ENCODE results near the gene RSBN1.
"Not testable (repeated sequence)": the region's sequence is repeated elsewhere in the genome, so short reads cannot be mapped to it uniquely, and the experiment has no call there.

Gene RSBN1

DNA sequence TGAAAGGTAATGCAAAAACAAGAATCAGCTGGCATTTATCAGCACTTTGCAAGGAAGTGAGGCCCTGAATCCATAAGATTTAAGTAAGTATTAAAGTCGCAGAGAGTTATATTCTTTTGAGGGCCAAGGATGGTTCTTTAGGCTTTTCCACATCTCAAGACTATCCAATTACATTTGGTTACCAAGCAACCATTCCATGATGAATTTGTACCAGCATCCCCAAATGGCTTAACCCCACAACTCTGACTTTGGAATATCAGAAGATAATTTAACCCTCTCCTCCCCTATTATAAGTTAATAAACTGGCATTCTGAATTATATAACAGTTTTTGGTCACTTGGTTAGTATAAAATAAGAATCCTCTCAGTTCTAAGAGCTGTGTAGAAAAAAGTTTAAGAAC, 55.8 kb downstream of the RSBN1 start:
- DNase-seq (ENCODE audit: low read depth) = no peak
- no peak overlapping the region for H3K4me3 ChIP-seq (ENCODE audit: low read depth, low read length)

DNA sequence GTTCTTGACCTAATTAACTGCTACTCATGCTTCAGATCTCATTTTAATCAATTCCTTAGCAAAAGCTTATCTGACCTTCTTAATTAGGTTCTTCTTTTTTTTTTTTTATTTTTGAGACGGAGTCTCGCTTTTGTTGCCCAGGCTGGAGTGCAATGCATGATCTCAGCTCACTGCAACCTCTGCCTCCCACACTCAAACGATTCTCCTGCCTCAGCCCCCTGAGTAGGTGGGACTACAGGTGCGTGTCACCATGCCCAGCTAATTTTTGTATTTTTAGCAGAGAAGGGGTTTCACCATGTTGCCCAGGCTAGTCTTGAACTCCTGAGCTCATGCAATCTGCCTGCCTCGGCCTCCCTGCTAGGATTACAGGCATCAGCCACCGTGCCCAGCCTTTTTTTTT, 58.9 kb downstream of the RSBN1 start:
- not testable (repeated sequence) for DNase-seq (ENCODE audit: low read depth); H3K4me3 ChIP-seq (ENCODE audit: low read depth, low read length)

DNA sequence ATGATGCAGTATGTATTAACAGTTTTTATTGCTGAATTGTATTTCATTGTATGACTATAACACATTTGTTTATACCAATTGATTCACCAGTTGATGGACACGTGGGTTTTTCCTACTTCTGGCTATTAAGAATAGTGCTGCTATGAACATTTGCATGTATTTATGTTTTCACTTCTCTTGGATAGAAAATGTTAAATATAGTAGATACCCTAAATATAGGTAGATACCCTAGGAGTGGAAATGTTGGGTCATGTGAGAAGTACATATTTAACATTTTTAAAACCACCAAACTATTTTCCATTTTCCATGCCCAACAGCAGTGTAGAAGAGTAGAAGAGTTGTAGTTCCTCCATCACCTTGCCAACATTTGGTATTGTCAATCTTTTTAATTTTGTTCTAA, 60.8 kb downstream of the RSBN1 start:
- no peak for DNase-seq (ENCODE audit: low read depth)

DNA sequence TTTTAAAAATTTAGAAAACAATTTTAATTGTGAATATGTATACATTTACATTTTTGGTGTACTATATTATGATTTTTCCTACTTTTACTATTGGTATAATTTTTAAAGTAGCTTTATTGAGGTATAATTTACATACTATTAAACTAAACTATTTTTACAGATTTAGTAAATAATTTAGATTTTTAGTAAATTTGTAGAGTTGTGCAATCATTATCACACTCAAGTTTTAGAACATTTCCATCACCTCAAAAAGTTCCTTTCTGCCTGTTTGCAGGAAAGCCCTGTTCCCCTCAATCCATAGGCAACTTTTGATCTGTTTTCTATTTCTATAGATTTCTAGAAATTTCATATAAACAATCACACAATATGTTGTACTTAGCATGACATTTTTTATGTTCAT, 61.2 kb downstream of the RSBN1 start:
- no peak for DNase-seq (ENCODE audit: low read depth)
- H3K4me3 ChIP-seq (ENCODE audit: low read depth, low read length) = no peak overlapping the region

More for the DNA sequence above, 60.8 kb downstream of the RSBN1 start:
- no peak overlapping the region for H3K4me3 ChIP-seq (ENCODE audit: low read depth, low read length)

DNA sequence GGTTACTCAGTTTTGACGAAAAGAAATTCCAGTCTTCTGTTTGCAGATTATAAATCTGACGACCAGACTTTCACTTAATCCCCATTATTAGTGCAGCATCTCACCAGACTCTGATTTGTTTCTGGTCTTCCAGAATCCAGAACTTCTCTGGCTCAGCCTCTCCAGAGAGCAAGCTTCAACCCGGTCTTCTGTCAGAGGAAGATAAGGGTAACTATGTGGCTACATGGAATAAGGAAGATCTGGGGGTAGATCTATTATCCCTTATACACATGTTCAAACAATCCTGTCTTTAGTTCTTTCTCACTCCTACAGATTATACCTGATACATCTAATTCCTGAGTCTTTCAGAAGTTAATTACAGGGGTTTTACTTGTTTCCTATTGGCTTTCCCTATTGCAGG, 62.9 kb downstream of the RSBN1 start:
- DNase-seq (ENCODE audit: low read depth) = no peak
- H3K4me3 ChIP-seq (ENCODE audit: low read depth, low read length) = no peak overlapping the region

DNA sequence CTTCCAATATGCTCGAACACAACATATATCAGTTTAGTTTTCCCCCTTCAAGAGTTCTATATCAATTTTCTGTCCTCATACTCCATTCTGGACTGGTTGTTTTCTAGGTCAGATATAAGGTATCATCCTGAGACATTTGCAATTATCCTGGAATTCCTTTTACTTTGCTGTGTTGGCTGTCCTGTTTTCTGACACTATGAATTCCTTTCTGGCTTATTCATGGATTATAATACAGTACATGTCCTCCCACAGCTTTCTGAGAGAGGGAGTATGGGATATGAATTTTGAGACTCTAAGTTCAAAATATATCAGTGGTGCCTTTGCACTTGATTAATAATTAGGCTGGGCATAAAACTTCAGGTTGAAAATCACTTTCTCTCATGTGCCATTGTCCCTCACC, 64.9 kb downstream of the RSBN1 start:
- DNase-seq (ENCODE audit: low read depth) = no peak
- no peak overlapping the region for H3K4me3 ChIP-seq (ENCODE audit: low read depth, low read length)

DNA sequence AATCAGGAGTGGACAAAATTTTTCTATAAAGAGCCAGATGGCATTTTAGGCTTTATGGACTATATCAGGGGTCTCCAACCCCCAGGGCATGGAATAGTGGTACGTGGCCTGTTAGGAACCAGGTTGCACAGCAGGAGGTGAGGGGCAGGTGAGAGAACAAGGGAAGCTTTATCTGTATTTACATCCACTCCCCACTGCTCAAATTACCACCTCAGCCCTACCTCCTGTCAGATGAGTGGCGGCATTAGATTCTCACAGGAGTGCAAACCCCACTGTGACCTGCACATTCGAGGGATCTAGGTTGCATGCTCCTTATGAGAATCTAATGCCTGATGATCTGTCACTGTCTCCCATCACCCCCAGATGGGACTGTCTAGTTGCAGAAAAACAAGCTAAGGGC, 66.9 kb downstream of the RSBN1 start:
- H3K4me3 ChIP-seq (ENCODE audit: low read depth, low read length) = no peak overlapping the region

DNA sequence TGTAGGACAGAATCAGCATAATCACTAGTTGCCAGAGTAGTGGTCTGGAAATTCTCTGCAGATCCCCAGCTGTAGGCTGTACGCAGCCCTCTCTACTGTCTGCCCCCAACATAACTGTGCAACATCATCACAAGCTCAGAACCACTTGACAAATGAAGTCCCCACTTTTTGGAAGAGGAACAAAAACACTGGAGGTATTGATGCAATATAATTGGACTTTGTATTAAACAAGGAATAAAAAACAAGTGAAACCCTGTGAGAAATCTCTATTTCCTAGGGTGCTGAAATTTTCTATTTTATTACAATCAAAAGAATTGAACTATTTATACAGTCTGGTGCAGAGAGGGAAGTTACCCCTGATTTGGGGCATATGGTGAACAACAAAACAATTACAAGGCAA, 68.2 kb downstream of the RSBN1 start:
- H3K4me3 ChIP-seq (ENCODE audit: low read depth, low read length) = no peak overlapping the region
- no peak for DNase-seq (ENCODE audit: low read depth)

More for the DNA sequence above, 66.9 kb downstream of the RSBN1 start:
- DNase-seq (ENCODE audit: low read depth) = no peak

DNA sequence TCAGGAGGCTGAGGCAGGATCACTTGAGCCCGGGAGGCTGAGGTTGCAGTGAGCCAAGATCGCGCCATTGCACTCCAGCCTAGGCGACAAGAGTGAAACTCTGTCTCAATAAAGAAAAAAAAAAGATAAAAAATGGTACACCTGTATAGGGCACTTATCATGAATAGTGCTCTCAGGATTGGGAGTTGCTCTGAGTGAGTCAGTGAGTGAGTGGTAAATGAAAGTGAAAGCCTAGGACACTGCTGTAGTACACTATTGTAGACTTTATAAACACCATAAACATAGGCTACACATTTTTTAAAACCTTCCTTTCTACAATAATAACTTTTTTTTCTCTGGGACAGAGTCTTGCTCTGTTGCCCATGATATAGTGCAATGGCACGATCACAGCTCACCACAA, 69.8 kb downstream of the RSBN1 start:
- no peak for DNase-seq (ENCODE audit: low read depth)
- no peak overlapping the region for H3K4me3 ChIP-seq (ENCODE audit: low read depth, low read length)

DNA sequence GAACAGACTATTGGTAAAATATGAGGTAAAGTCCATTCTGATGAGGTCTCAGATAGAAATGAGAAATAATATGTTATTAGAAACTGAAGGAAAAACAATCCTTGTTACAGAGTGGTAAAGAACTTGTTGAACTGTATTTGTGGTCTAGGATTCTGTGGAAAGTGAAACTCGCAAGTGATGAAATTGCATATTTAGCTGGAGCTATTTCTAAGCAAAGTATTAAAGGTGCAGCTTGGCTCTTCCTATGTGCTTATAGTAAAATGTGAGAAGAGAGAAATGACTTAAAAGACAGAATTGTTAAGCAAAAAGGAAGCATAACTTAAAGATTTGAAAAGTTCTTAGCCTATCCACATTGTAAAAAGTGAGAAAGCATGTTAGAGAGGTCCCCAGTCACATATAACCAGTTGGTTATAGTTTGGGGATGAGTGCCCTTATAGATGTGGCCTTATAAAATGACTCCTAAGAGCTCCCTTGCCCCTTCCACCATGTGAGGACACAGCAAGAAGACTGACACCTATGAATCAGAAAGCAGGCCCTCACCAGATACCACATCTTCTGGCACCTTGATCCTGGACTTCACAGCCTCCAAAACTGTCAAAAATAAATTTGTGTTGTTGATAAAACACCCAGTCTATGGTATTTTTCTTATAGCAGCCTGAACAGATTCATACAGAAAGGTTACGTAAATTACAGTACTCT, 77.8 kb downstream of the RSBN1 start:
- no peak for DNase-seq (ENCODE audit: low read depth)

DNA sequence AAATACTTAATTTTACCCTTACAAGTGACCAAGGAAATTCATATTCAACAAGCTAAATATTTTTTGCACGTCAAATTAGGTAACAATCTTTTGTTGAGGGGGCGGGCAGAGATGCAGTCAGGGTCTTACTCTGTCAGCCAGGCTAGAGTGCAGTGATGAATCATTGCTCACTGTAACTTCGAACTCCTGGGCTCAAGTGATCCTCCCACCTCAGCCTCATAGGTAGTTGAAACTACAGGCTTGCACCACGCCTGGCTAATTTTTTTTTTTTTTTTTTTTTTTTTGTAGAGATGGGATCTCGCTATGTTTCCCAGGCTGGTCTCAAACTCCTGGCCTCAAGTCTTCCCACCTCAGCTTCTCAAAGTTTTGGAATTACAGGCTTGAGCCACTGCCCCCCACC, 79.5 kb downstream of the RSBN1 start:
- DNase-seq (ENCODE audit: low read depth) = no peak

More for the DNA sequence above, 77.8 kb downstream of the RSBN1 start:
- H3K4me3 ChIP-seq (ENCODE audit: low read depth, low read length) = no peak overlapping the region

DNA sequence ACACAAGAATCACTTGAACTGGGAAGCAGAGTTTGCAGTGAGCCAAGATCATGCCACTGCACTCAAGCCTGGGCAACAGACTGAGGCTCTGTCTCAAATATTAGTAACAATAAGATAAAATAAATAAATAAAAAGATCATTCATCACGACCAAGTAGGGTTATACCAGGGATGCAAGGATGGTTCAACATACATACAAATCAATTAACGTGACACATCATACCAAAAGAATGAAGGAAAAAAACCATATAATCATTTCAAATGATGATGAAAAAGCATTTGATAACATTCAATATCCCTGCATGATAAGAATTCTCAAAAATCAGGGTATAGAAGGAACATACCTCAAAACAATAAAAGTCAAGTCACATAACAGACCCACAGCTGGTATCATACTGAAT, 91.3 kb downstream of the RSBN1 start:
- DNase-seq (ENCODE audit: low read depth) = no peak
- H3K4me3 ChIP-seq (ENCODE audit: low read depth, low read length) = no peak overlapping the region

More for the DNA sequence above, 79.5 kb downstream of the RSBN1 start:
- H3K4me3 ChIP-seq (ENCODE audit: low read depth, low read length) = no peak overlapping the region

DNA sequence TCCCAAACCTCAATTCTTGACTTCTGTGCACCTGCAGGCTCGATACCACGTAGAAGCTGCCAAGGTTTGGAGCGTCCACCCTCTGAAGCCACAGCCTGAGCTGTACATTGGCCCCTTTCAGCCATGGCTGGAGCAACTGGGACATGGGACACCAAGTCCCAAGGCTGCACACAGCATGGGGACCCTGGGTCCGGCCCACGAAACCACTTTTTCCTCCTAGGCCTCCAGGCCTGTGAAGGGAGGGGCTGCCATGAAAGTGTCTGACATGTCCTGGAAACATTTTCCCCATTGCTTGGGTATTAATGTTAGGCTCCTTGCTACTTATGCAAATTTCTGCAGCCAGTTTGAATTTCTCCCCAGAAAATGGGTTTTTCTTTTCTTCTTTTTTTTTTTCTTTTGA, 93.7 kb downstream of the RSBN1 start:
- DNase-seq (ENCODE audit: low read depth); H3K4me3 ChIP-seq (ENCODE audit: low read depth, low read length): not testable (repeated sequence)

DNA sequence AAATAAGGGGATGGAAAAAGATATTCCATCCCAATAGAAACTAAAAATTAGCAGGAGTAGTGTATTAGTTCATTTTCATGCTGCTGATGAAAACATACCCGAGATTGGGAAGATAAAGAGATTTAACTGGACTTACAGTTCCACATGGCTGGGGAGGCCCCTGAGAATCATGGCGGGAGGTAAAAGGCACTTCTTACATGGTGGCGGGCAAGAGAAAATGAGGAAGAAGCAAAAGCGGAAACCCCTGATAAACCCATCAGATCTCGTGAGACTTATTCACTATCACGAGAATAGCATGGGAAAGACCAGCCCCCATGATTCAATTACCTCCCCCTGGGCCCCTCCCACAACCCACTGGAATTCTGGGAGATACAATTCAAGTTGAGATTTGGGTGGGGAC, 94.8 kb downstream of the RSBN1 start:
- DNase-seq (ENCODE audit: low read depth); H3K4me3 ChIP-seq (ENCODE audit: low read depth, low read length): not testable (repeated sequence)

DNA sequence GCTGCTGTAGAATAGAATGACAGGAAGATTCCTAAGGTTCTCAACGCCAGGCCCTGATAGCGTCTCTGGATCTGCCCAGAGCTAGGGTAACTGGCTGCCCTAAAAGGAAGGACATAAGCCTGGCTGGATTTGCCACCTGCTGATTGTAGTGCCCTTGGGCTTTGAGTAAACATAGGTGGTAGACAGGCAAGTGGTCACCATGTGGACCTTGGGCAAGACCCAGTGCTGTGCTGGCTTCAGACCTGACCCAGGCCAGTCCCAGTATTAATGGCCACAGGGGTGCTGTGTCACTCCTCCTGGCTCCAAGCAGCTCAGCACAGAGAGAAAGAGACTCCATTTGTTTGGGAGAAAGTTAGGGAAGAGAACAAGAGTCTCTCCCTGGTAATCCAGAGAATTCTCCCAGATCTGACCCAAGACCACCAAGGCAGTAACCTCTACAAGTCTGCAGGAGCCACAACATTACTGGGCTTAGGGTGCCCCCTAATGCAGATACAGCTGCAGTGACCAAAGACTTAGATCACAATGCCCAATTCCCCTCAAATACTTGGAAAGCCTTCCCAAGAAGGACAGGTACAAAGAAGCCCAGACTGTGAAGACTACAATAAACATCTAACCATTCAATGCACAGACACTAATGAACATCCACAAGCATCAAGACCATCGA, 97.5 kb downstream of the RSBN1 start:
- no peak overlapping the region for H3K4me3 ChIP-seq (ENCODE audit: low read depth, low read length)
- DNase-seq (ENCODE audit: low read depth) = no peak
